GM18508 (cell line): ENCODE data around the gene HSDL2.

Source experiments
- ATAC-seq: cut with Tn5 transposase; IDR thresholded peaks from one replicate; pipeline ENCODE4 v1.9.1; 2021; ENCODE audit warnings: moderate number of reproducible peaks; ENCODE audit not compliant: insufficient read depth, unreplicated experiment

HSDL2 gene

DNA sequence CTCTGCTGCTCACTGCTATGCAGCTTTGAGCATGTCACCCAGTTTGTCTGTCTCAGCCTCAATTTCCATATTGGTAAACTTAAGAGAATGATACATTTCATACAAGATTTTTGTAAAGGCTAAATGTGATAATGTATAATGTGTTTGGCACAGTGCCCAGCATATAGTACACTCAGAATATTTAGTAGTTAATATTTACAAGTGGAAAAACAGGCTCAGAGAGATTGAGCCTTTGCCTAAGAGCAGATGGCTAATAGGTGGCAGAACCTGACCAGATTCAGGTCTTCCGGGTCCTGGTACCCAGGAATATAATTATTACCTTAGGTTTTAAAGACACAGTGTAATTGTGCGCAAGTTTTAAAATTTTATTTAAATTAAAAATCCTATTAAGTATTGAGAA lies 59.9 kb downstream of the HSDL2 start:
- no peak for ATAC-seq

DNA sequence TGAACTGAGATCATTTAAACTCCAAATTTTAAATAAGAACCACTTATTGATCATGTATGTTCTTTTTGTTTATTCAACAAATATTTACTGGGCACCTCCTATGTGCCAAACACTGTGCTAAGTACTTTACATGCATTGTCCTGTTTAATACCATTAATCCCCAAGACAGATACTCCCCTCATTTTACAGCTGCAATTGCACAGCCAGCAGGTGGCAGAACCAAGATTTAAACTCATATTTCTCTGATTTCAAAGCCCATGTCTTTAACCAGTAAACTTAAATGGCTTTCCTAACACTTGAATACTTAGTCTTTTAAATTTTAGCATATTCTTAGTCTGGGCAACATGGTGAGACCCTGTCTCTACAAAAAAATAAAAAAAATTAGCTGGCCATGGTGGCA lies 63.3 kb downstream of the HSDL2 start:
- no peak for ATAC-seq

DNA sequence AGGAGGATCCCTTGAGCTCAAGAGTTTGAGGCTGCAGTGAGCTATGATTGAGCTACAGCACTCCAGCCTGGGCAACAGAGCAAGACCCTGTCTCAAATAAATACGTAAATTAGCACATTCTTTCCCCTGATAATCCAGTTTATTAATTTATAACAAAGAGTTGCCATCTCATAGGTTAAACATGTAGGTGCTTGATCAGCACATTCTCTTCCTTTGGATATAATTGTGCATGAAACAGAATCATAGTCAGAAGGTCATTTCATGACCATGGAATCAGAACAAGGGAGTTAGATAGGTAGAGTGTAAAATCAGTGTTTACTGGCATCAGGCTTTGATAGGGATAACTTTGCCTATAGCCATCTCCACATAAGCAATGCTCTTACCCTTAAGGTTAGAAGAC lies 63.7 kb downstream of the HSDL2 start:
- ATAC-seq = no peak

DNA sequence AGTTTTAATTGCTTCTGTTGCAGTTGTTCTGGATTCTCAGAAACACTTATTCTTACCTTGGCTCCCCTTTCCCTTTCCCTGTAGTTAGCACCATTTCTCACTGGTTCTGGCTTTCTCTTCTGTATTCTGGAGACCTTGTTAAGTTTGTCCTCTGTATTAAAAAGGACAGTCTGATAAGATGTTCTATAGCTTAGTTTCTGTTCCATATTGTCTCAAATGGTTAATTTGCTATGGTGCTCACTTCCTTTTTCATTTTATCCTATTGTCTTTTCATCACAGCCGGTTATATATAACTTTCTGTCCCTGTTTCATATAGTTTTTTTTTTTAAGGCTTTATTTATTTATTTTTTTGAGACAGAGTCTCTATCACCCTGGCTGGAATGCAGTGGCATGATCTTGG lies 65.3 kb downstream of the HSDL2 start:
- ATAC-seq = no peak

DNA sequence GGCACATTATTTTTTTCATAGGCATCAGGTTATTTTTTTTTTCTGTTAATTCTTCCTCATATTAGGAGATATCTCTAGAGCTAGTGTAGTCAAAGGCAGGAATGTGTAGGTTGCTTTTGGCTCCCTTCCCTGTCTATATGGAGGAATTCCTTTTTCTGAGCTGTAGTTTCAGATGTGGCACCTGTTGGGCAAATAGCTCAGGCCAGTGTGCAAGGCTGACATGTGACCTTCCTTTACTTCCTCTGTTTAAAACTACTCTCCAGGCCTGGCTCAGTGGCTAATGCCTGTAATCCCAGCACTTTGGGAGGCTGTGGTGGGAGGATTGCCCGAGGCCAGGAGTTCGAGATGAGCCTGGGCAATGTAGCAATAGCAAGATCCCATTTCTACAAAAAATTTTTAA lies 66.2 kb downstream of the HSDL2 start:
- ATAC-seq = no peak

DNA sequence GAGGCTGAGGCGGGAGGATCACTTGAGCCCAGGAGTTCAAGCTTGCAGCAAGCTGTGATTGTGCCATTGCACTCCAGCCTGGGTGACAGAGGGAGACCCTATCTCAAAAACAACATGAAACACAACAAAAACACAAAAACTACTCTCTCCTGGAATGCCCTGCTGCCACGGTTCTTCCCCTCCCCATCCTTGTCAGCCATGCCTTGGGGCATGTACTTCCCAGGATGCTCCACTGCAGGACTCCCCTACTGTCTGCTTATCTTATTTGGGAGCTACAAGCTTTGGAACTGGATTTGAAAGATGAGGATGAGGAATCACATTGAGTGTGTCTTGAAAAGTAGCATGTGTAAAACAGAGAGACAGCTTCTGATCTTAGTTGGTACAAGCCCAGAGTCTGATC lies 66.6 kb downstream of the HSDL2 start:
- no peak for ATAC-seq

DNA sequence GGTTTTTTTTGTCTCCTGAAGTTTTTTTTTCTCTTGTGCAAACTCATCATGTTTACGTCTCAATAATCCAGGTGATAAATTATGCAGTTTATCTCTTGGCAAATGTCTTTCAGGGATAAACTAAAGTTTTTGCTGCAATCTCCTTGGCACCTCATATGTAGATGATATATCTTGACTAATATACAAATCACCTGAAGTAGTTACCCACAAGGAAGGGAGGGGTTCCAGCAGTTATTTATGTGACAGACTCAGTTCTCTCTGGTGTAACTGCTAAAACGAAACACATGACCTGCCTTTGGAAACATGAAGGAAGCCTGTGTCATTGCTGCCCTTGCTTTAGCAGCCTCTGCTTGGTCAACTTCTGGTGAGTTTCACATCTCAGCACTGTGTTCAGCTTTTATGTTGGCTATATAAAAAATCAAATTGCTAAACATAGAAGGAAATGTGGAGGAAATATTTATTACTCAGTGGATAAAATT lies 67.4 kb downstream of the HSDL2 start:
- ATAC-seq = no peak

DNA sequence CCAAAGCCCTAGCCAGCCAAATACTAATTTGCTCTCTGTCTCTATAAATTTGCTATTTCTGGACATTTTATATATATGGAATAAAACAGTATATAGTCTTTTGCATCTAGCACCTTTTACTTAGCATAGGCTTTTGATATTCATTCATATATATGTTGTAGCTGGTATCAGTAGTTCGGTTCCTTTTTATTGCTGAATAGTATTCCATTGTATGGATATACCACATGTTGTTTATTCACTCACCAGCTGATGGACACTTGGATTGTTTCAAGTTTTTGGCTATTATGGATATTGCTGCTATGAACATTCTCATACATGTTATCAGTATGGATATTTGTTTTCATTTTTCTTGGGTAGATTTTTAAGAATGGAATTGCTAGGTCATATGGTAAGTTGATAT lies 82.9 kb downstream of the HSDL2 start:
- no peak for ATAC-seq

DNA sequence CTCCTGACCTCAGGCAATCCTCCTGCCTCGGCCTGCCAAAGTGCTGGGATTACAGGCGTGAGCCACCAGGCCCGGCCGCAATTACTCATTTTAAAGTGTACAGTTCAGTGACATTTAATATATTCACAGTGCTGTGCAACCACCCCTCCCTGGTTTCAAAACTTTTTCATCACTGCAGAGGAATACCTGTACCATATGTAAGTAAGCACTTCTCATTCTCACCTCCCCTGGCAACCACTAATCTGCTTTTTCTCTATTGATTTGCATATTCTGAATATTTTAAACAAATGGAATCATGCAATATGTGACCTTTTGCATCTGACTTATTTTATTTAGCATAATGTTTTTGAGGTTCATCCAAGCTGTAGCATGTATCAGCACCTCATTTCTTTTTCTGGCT lies 85.4 kb downstream of the HSDL2 start:
- ATAC-seq = no peak

DNA sequence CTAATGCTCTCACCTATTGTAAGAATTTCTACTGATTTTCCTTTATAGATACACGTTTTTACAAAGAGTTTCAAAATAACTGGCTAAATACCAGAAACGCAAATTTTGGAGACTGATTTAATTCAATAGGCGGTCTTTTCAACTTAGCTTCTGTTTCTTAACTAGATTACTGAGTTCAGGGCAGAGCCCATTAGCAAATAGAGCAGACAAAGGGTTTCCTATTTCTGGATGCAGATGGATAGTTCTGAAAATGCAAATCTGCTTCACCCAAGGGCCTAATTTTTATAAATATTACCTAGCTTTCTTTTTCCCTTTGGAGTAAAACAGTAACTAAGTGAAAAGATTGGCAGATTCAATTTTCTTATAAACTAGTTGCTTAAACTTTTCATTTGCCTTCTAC lies 93.1 kb downstream of the HSDL2 start:
- ATAC-seq = no peak

DNA sequence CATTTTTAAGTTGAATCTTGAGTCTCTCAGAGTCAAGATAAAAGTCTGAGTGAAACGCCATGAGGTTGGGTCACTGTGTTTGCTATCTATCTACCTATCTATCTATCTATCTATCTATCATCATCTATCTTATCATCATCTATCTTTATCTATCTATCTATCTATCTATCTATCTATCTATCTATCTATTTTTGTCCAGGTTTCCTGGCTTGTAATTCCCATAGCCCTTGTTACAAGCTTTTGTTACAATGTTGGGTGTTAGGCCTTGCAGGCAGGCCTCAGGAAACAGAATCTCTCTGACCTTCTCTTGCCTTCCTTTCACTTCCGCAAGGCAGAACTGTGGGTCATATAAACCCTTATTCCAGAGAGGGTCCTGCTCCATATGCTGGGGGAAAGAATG lies 94.1 kb downstream of the HSDL2 start:
- no peak for ATAC-seq

DNA sequence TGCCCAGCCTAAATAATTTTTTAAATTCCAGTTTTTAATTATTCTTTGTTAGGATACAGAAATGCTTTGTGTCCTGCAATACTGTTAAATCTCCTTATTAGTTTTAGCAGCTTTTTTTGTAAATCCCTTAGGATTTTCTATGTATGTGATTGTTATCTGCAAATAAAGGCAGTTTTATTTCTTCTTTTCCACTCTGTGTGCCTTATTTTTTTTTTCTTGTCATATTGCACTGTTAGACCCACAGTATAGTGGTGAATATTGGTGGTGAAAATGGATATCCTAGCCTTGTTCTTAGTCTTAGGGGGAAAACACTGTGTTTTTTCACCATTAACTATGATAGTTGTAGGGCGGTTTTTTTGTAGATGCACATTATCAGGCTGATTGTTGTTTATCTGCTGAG lies 95.4 kb downstream of the HSDL2 start:
- ATAC-seq = no peak

DNA sequence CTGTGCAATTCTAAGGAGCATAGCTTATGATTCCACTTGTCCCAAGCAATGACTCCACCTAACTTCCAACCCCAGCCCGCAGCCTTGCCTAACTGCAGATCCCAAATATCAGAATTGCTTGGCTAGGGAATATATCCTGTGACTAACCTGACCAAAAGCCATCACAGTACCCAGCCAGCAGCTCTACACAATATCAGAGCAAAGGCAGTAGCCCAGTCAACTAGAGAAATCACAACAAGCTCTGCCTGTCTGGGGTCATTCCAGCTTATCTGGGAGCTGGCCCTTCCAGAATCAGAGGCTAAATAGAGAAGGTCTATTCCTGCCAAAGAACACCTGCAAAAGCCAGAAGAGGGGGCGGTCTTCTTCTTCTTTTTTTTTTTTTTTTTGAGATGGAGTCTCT lies 97.4 kb downstream of the HSDL2 start:
- no peak for ATAC-seq

DNA sequence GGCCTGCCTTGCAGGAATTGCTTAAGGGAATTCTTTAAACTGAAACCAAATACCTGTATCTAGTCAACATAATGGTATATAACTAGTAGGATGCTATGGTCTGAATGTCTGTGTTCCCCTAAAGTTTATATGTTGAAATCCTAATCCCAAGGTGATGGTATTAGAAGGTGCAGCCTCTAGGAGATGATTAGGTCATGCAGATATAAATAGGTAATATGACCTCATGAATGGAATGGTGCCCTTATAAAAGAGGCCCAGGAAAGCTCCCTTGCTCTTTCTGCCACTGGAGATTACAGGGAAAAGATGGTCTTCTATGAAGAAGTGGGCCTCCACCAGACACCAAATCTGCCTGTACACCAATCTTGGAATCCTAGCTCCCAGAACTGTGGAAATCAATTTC lies 99.3 kb downstream of the HSDL2 start:
- ATAC-seq = no peak

DNA sequence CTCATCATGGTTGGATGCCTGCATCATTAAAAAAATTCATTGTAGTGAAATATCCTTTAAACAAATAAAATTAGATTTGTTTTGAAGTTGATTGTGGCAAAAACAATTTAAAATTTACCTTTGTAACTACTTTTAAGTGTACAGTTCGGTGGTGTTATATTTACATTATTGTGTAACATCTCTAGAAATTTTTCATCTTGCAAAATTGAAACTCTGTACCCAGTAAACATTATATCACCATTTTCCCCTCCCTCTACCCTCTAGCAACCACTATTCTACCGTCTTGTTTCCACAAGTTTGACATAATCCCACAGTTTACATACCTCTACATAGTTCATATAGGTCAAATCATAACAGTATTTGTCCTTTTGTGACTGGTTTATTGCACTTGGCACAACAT lies 104.7 kb downstream of the HSDL2 start:
- ATAC-seq = no peak

DNA sequence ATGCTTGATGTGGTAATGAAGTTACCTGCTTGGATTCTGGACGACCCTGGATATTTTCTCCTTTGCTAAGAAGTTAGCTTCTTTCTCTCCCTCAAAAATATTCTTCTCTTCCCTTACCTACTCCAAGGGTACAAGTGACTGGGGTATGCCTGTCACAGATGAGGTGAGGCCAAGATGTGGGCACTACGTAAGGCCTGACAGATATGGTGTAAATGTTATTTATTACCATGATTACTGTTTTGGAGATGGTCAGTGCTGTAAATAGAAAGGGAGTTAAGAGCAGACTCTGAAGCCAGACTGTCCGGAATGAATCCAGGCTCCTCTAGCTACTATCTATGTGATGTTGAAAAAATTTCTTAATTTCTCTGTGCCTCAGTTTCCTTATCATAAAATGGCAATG lies 105.7 kb downstream of the HSDL2 start:
- no peak for ATAC-seq

DNA sequence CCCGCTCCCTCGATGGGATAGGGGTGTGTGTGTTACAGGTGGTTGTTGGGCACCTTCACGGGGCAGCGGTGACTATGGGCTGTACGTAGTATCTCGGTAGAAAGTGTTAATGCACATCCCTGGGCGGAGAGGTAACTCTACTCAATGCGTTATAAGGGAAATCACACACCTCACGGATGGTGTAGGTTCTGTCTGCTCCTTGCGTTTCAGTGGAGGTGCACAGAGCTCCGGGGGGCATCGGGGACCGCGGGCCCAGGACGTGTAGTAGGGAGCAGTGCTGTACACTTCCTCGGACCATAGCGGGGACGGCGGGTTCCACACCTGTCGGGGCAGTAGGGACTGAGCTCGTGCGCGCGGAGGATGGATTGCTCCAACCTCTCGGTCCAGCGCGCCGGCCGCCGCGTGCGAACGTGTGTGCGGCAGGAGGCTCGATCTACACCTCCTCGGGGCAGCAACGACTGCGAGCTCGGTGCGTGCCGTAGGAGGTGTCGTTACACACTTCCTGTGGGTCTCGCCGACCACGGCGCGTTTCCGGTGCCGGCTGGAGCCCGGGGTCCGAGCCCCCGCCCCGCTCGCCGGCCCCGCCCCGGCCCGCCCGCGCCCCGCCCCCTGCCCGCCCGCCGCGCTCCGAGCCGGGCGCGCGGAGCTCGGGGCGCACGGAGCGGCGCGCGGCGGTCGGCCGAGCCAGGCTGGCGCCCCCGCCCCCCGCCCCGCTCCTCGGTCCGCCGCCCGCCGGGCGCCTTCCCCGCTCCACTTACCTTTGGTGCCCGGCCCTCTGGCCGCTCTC lies 106.5 kb downstream of the HSDL2 start, which contains the start of gene KIAA1958:
TSS of gene KIAA1958 (plus strand) at position 607 of the 787 bp plus-strand sequence. CDS start 87,254 bp downstream, outside the sequence.
- ATAC-seq = peak; percentile 68

DNA sequence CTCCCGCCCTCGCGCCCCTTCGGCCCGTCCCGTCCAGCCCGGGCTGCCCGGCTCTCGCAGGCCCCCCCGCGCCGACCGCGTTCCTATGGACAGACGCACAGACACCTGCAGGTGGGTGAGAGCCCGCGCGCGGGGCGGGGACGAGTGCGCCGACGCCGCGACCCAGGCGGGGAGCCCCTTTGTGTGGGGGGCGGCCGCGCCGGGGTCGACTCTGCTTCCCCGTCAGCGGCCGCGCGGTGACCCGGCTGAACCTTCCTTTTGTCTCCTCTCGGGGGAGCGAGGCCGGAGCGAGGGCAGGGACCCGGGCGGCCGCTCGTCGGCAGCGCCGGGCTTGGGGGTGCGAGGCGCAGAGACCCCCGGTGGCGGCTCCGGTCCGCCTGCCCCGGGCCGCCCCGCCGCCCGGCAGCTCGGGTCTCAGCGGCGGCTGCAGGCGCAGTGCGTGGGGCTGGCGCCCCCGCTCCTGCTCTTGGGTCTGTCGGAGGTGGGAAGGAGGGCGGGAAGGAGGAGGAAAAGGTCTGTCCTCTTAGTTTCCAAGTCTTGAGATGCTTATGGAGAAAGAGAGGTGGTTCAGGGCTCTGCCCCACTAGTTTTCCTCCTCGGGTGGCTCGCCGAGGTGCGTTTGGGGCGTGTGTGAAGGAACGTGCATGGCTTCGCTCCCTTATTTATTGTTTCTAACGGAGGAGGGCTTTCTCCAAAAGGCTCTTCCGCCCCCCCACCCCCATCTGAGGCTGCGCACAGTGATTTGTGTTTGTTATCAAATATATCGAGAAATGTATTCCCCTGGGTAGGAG lies 107.3 kb downstream of the HSDL2 start:
- peak; percentile 21 for ATAC-seq

DNA sequence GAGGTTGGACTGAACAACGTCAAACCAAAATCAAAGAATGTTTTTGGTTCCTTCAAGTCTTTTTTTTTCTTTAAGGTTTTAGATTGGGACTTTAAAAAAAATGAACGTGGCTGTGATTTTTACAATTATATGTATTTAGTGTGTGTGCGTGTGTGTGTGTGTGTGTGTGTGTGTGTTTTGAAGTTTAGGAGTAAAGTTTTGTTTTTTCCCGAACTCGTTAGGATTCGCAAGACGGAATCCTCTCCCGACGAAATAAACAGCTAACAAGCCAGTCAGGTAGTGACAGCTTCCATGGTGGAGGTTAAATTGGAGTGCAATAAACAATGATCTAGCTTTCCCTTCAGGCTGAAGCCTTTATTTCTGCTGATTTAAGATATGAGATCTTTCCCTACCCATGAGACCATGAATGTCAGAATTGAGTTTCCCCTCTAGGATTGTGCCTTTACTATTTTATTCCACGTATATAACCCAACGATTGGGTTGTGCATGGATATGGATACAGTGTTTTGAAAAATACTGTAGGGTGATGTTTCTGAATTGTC lies 108.0 kb downstream of the HSDL2 start:
- no peak for ATAC-seq

DNA sequence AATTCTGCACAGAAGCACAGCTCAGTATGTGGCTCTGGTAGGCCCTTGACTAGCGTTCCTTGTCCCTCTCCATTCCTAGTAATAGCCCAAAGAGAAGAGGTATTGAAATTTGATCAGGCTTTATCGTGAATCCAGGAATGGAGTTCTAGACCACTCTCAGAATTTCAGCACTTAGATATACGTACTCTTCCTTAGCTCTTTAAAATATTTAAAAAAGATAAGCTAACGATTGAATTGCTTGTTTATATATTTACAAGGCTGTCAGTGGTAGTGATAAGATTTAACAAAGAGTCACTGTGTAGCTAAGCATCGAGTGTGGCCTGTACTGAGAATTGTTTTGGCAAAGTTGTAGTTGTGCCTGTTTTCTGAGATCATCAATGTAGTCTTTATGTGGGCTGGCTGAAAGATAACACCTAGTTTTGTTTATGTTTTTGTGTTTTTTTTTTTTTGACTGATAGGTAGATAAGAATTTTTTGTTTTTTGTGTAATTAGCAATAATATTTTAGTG lies 109.2 kb downstream of the HSDL2 start:
- no peak for ATAC-seq
